Midbrain (tissue), 1 donor: ENCODE measurements around the gene SHBG.
"Not testable (repeated sequence)": the region's sequence is repeated elsewhere in the genome, so short reads cannot be mapped to it uniquely, and the experiment has no call there.

Experiments used
- DNase-seq: peaks from one replicate; lab custom pipeline; 2025; lab: John Stamatoyannopoulos, UW

Gene SHBG

GRCh38 chr17:7612294-7612640 is 17.7 kb upstream of the SHBG start:
- DNase-seq = no peak

- DNase-seq = no peak
Observed at GRCh38 chr17:7613769-7614424, 16.0 kb upstream of the SHBG start.

GRCh38 chr17:7614425-7615264 is 15.3 kb upstream of the SHBG start, which contains the start of gene FXR2:
Gene FXR2 (minus strand): TSS chr17:7614897. CDS start chr17:7614532, 365 bp downstream.
- DNase-seq = peak; percentile 99

- no peak for DNase-seq
Observed at GRCh38 chr17:7615265-7615747, 14.6 kb upstream of the SHBG start.

GRCh38 chr17:7618608-7619007 is 11.3 kb upstream of the SHBG start:
- no peak for DNase-seq

- DNase-seq = no peak
Observed at GRCh38 chr17:7620835-7621234, 9.1 kb upstream of the SHBG start.

- DNase-seq = no peak
Observed at GRCh38 chr17:7623661-7624060, 6.3 kb upstream of the SHBG start.

- not testable (repeated sequence) for DNase-seq
Observed at GRCh38 chr17:7625749-7626148, 4.2 kb upstream of the SHBG start.

GRCh38 chr17:7626307-7626706 is 3.6 kb upstream of the SHBG start:
- no peak for DNase-seq

- DNase-seq = no peak
Observed at GRCh38 chr17:7626956-7627249, 3.0 kb upstream of the SHBG start.

- peak; percentile 94 for DNase-seq
Observed at GRCh38 chr17:7627250-7628121, 2.4 kb upstream of the SHBG start, which contains the start of gene SAT2. Gene SAT2 (minus strand): TSS chr17:7627821. CDS start chr17:7627635, 186 bp downstream.

- no peak for DNase-seq
Observed at GRCh38 chr17:7631398-7632380, 1.8 kb downstream of the SHBG start.

- DNase-seq = no peak
Observed at GRCh38 chr17:7632492-7632894, 2.6 kb downstream of the SHBG start.

- DNase-seq = no peak
Observed at GRCh38 chr17:7633093-7633492, 3.2 kb downstream of the SHBG start.

- DNase-seq = peak; percentile 58
Observed at GRCh38 chr17:7634384-7634783, 4.4 kb downstream of the SHBG start.

GRCh38 chr17:7636163-7636562 is 6.2 kb downstream of the SHBG start:
- DNase-seq = no peak

GRCh38 chr17:7640783-7641182 is 10.8 kb downstream of the SHBG start:
- no peak for DNase-seq

GRCh38 chr17:7641635-7642034 is 11.7 kb downstream of the SHBG start:
- DNase-seq = not testable (repeated sequence)

GRCh38 chr17:7644775-7645174 is 14.8 kb downstream of the SHBG start:
- DNase-seq = no peak

GRCh38 chr17:7646457-7646856 is 16.5 kb downstream of the SHBG start:
- DNase-seq = no peak

- no peak for DNase-seq
Observed at GRCh38 chr17:7647018-7647417, 17.1 kb downstream of the SHBG start.
